GM11168 (cell line): ENCODE results near the gene RFX7.

Source experiments
- in situ Hi-C: fragments of 300-500 bp; cut with MboI; formaldehyde crosslinking; loops from one replicate; pipeline ENCODE4 v1.12.0; 2022; ENCODE audit warnings: low sequenced_read_pairs; ENCODE audit not compliant: unreplicated experiment

RFX7 gene

GRCh38 chr15:56056626-56057025 is 187.1 kb downstream of the RFX7 start:
- in situ Hi-C loops = no loop called here

GRCh38 chr15:56053046-56053400 is 190.7 kb downstream of the RFX7 start:
- in situ Hi-C loops = no loop called here

DNA sequence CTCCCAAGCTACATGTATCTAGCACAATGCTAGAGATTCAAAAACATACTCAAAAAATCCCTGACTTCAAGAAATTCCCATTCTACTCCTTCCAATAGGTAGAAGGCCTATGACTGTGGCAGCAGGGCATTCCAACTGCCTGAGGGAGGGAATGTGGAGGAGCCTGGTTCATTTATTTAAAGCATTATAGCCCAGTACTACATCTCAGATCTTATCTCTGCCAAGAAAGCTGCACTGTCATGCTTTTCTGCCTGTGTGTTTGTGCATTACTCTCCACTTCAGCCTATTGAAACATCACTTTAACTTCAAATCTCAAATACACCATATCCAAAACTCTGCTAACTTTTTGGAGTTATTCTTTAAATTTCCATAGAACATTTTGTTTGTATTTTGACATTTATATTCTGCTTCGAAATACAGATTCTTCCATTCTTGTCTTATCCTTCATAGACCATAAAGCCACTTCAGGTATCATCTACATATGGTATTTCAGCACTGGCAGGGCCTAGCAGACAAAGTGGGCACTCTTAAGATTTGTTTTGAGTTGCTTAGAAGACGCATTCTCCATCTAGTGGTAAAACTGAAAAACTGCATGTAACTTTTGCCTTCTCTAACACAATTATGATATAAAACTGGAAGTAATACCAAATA is 191.2 kb downstream of the RFX7 start:
- in situ Hi-C loops = no loop called here

DNA sequence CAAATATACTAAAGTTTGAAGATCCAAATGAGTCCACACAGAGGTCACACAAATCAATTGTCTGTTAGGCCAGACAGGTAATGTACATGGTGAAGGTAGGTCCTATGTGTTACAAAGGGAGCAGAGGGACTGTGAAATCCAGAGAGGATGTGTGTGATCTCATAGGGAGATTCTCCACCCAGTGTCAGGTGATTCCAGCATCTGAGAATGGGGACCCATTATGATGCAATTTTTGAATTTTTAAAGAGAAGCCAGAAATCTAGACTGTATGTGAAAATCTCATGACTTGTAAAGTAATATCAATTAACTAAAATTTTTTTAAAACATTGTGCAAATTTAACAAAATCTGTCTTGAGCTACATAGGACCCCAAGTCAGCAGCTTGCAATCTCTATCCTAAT is 192.0 kb downstream of the RFX7 start:
- in situ Hi-C loops = no loop called here

DNA sequence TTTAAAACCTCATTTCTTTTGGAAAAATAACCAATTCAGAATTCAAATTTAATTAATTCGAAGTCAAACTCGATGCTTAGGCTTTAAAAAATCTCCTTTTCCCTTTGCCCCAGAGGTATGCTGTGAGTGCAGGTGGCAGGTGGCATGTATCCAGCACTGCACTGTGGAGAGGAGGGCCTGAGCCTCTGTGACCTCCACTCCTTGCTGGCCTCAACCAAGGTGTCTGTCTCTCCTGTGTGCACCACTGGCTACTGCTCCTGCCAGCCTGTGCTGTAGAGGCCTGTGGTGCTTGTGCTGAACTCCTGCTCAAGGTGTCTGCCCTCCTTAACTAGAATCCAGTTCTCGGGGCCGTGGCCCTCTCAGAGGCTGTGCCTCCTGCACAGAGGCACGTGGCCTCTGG is 194.1 kb downstream of the RFX7 start:
- in situ Hi-C loops = no loop called here

GRCh38 chr15:56047354-56047753 is 196.3 kb downstream of the RFX7 start:
- in situ Hi-C loops = no loop called here

DNA sequence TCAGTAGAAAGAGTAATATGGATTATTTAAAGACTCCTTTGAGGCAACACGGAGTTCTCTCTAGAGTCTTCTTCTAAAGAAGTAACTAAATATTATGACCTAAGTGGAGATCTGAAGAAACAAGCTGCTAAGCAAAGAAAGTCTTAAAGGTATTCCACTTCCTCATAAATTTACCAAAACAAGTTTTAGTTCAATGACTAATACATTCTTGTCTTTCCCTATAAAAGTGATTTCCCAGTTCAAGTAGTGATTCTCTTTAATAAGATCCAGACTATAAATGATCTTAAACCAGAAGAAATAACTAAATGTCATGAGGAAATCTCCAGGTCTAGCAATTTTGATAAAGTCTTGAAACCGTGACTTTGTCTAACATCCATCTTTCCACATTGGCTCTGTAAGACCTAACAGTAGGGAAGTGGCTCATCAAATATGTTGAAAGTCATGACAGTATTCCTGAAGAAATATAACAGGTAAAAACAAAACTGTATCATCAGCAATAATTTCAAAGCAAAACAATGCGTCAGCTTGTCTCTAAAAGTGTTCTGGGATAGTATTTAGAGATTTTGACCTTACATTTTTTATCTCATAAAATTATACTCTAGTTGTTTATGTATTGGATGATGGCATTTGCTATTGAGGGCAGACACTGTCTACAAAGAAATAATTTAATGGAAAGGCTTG is 198.5 kb downstream of the RFX7 start:
- in situ Hi-C loops = no loop called here

- in situ Hi-C loops = no loop called here
Measured at GRCh38 chr15:56042982-56043980, 200.4 kb downstream of the RFX7 start.

DNA sequence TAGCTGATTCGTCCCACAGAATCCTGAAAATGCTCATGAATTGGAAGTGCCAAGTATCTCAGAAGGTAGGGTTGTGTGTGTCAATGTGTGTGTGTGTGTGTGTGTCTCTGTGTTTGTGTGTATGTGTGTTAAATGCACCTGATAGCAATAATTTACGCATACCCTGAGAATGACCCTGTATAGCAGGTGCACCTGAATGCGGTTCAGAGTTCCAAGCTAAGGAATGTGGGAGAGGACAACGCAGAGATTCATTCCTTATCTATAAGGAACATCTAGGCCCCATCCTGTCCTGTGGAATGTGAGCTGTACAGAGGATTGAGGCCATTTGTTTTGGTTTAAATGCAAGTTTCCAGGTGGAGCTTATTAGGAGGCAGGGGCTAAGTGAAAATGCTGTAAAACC is 201.2 kb downstream of the RFX7 start:
- in situ Hi-C loops = no loop called here

- in situ Hi-C loops = no loop called here
Measured at GRCh38 chr15:56042031-56042430, 201.6 kb downstream of the RFX7 start.

DNA sequence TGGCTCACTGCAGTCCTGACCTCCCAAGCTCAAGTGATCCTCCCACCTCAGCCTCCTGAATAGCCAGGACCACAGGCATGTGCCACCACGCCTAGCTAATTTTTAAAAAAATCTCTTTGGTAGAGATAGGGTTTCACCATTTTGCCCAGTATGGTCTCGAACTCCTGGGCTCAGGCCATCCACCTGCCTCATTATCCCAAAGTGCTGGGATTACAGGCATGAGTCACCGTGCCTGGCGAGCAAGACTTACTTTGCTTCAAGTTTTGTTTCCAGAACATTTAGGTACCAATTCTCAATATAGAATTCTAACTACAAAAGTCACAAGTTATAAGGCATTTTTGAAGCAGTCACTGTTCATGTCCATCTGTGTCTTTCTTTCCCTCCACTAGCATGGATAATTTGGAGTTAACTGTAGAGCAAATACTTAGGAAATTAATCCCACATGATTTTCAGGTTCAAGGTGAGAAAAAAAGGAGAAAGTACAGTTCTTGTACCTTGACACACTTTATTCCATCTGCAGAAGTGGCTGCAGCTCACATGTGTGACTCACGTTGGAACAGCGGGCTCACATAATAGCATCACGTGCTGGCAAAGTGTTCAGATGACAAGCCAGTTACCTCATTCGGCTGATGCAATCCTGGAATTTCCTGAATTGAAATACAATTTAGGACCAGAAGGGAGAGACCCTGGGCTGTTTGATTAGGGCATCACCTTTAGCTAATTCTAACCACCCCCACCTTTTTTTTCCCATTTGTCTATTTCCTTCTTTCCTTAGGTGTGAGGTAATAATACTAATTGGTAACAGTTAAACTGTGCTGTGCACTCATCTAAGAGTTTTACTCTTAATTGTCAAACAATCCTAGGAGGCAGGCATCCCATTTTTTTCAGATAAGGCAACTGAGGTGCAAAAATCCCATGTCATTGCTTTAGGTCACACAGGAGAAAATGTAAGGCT is 203.3 kb downstream of the RFX7 start:
- in situ Hi-C loops = no loop called here

GRCh38 chr15:56038707-56039106 is 205.0 kb downstream of the RFX7 start:
- in situ Hi-C loops = no loop called here

- in situ Hi-C loops = no loop called here
Measured at GRCh38 chr15:56038015-56038414, 205.7 kb downstream of the RFX7 start.
